Activated naive CD8-positive, alpha-beta T cell treated with anti-CD3 and anti-CD28 coated beads, Interleukin-2, amount 50 U/mL, for 16 hours (primary cell): ENCODE data around the gene CYP21A2.
"Not testable (repeated sequence)": the region's sequence is repeated elsewhere in the genome, so short reads cannot be mapped to it uniquely, and the experiment has no call there.

Experiments used
- DNase-seq: peaks from one replicate; pipeline ENCODE4 v3.0.0-alpha.2; 2020; ENCODE audit warnings: low read depth, low spot score

The CYP21A2 gene

DNA sequence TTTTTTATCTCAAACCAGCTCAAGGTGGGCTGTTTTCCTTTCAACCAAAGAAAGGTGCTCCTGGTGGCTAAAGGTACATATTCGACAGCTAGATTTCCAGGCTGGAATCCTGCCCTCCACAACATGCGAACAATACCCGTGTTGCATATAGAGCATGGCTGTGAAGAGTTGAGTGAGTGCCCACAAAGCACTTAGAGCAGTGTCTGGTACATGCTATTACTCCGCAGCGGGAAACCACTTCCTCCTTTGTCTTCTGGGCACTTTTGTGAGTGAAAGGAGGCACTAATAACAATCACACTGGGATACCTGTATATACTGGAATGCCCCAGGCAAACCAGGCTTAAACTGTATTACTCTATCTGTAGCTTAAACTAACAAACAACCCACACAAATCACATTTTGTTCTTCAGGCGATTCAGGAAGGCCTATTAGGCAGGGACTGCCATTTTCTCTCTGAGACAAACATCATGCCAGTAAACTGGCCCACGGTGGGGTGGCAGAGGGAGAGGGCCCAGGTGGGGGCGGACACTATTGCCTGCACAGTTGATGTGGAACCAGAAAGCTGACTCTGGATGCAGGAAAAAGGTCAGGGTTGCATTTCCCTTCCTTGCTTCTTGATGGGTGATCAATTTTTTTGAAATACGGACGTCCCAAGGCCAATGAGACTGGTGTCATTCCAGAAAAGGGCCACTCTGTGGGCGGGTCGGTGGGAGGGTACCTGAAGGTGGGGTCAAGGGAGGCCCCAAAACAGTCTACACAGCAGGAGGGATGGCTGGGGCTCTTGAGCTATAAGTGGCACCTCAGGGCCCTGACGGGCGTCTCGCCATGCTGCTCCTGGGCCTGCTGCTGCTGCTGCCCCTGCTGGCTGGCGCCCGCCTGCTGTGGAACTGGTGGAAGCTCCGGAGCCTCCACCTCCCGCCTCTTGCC is at the start of gene CYP21A2:
Gene CYP21A2, plus strand, starts transcription at position 818 of the 927 bp plus-strand sequence. Its CDS starts 8 bp downstream, at position 826.
- not testable (repeated sequence) for DNase-seq

GRCh38 chr6:31989363-31989762 is 48.9 kb upstream of the CYP21A2 start:
- not testable (repeated sequence) for DNase-seq

GRCh38 chr6:31994421-31994820 is 43.8 kb upstream of the CYP21A2 start:
- DNase-seq: not testable (repeated sequence)

- not testable (repeated sequence) for DNase-seq
Observed at GRCh38 chr6:31996385-31996784, 41.8 kb upstream of the CYP21A2 start.

DNA sequence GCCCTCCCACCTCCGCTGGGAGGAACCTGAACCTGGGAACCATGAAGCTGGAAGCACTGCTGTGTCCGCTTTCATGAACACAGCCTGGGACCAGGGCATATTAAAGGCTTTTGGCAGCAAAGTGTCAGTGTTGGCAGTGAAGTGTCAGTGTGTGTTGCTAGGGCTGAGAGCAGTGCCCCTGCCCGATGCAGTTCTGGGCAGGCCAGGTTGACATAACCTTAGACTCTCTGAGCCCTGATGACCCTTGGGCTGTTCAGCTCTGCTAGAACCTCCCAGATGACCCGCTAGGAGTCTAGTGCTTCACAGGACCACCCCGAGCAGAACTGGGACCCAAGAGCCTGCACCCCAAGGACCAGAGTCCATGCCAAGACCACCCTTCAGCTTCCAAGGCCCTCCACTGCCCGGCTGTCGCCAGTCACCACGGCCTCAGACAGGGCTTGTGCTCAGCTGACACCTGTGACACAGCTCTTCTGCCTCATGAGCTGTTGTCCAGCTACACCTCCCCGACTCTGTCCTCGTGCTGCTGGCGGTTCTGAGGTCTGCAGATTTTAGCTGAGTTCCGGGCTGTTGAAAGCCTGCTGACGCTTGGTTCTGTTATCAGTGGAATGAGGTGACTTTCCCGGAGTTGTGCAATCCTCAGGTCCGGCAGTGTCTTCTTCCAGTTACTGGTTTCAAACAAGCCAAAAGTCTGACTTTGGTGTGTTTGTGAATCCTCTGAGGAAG is 35.5 kb upstream of the CYP21A2 start:
- DNase-seq: not testable (repeated sequence)

GRCh38 chr6:32003301-32003700 is 34.9 kb upstream of the CYP21A2 start:
- not testable (repeated sequence) for DNase-seq

GRCh38 chr6:32004393-32004792 is 33.8 kb upstream of the CYP21A2 start:
- not testable (repeated sequence) for DNase-seq

DNA sequence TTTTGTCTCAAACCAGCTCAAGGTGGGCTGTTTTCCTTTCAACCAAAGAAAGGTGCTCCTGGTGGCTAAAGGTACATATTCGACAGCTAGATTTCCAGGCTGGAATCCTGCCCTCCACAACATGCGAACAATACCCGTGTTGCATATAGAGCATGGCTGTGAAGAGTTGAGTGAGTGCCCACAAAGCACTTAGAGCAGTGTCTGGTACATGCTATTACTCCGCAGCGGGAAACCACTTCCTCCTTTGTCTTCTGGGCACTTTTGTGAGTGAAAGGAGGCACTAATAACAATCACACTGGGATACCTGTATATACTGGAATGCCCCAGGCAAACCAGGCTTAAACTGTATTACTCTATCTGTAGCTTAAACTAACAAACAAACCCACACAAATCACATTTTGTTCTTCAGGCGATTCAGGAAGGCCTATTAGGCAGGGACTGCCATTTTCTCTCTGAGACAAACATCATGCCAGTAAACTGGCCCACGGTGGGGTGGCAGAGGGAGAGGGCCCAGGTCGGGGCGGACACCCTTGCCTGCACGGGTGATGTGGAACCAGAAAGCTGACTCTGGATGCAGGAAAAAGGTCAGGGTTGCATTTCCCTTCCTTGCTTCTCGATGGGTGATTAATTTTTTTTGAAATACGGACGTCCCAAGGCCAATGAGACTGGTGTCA is 33.2 kb upstream of the CYP21A2 start:
- DNase-seq: not testable (repeated sequence)

- not testable (repeated sequence) for DNase-seq
Observed at GRCh38 chr6:32005538-32005880, 32.7 kb upstream of the CYP21A2 start.

- DNase-seq: not testable (repeated sequence)
Observed at GRCh38 chr6:32005991-32006529, 32.2 kb upstream of the CYP21A2 start.

DNA sequence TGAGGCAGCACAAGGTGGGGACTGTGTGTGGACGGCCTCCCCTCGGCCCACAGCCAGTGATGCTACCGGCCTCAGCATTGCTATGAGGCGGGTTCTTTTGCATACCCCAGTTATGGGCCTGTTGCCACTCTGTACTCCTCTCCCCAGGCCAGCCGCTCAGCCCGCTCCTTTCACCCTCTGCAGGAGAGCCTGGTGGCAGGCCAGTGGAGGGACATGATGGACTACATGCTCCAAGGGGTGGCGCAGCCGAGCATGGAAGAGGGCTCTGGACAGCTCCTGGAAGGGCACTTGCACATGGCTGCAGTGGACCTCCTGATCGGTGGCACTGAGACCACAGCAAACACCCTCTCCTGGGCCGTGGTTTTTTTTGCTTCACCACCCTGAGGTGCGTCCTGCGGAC is 31.1 kb upstream of the CYP21A2 start:
- DNase-seq: not testable (repeated sequence)

DNA sequence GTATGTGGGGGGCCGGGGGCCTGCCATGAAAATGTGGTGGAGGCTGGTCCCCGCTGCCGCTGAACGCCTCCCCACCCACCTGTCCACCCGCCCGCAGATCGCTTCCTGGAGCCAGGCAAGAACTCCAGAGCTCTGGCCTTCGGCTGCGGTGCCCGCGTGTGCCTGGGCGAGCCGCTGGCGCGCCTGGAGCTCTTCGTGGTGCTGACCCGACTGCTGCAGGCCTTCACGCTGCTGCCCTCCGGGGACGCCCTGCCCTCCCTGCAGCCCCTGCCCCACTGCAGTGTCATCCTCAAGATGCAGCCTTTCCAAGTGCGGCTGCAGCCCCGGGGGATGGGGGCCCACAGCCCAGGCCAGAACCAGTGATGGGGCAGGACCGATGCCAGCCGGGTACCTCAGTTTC is 30.2 kb upstream of the CYP21A2 start:
- DNase-seq: not testable (repeated sequence)

GRCh38 chr6:32008616-32009015 is 29.6 kb upstream of the CYP21A2 start:
- DNase-seq: not testable (repeated sequence)

DNA sequence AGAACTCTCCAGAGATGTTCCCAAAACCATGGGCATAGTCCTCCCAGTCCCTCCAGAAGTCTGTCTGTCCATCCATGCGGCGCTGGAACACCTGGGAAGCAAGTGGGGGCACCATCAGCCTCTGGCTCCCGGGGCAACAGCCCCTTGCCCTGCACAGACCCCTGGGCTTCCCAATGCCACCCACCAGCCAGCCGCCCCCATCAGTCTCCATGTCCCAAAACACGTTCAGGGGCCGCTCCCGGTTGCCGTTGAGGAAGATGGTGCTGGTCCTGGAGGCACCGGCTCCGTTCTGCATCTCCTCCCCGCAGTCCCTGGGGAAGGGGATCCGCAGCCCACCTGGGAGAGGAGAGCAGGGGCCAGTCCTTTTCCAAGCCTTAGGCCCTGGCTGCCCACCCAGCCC is 28.7 kb upstream of the CYP21A2 start:
- DNase-seq: not testable (repeated sequence)

- DNase-seq: not testable (repeated sequence)
Observed at GRCh38 chr6:32010856-32011530, 27.2 kb upstream of the CYP21A2 start.

- DNase-seq: not testable (repeated sequence)
Observed at GRCh38 chr6:32012941-32013617, 25.1 kb upstream of the CYP21A2 start.

DNA sequence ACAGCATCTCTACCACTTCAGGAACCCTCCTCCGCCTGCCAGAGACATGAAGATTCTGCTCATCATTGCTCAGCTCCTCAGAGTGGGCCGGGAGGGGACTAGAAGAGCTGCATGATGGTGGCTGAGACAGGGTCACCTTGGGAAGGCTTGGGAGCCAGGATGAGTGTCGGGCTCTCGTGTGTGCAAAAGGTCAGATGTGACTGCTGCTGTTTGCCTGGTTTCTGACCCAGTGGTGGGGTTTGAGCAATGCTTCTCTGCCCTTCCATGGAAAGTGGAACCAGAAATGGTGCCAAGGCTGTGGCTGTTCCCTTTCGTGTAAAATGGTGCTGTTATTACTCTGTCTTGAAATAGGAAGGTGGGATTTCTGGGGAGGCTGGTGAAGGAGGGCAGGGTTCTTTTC is 24.5 kb upstream of the CYP21A2 start:
- not testable (repeated sequence) for DNase-seq

DNA sequence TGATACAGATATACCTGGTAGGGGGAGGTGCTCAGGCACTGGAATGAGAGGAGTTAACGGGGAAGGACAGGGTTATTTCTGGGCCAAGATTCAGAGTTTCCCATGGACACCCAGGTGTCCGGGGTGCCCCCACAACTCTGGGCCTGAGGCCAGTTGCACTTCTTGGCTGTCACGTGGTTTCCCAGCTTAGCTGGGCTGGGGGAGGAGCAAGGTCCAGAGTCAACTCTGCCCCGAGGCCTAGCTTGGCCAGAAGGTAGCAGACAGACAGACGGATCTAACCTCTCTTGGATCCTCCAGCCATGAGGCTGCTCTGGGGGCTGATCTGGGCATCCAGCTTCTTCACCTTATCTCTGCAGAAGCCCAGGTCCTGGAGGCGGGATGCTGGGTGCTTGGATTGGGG is 23.7 kb upstream of the CYP21A2 start, which contains the start of gene C4B:
Gene C4B, plus strand, starts transcription at position 249 of the 400 bp plus-strand sequence. Its CDS starts 51 bp downstream, at position 300.
- DNase-seq: not testable (repeated sequence)

- DNase-seq: not testable (repeated sequence)
Observed at GRCh38 chr6:32022100-32022499, 16.1 kb upstream of the CYP21A2 start.

DNA sequence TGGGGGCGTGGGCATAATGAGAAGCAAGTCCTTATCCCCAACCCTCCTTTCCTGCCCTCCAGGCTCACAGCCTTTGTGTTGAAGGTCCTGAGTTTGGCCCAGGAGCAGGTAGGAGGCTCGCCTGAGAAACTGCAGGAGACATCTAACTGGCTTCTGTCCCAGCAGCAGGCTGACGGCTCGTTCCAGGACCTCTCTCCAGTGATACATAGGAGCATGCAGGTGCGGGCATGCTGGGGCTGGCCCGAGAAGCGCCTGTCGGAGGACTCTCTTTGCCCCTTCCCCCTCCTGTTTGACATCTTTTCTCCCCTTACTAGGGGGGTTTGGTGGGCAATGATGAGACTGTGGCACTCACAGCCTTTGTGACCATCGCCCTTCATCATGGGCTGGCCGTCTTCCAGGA is 9.6 kb upstream of the CYP21A2 start:
- DNase-seq: not testable (repeated sequence)
